GM21529 (cell line): ENCODE measurements around the gene EXOC7.

Experiments used
- ATAC-seq: cut with Tn5 transposase; IDR thresholded peaks from one replicate; pipeline ENCODE4 v1.9.1; 2021; ENCODE audit not compliant: unreplicated experiment

EXOC7 gene

GRCh38 chr17:76122431-76123190 lies 19.0 kb upstream of the EXOC7 start:
- ATAC-seq = no peak

GRCh38 chr17:76121932-76122430 lies 18.4 kb upstream of the EXOC7 start:
- ATAC-seq = no peak

- ATAC-seq = no peak
Observed at GRCh38 chr17:76120658-76121008, 17.0 kb upstream of the EXOC7 start.

GRCh38 chr17:76119409-76120371 lies 16.1 kb upstream of the EXOC7 start:
- ATAC-seq = no peak

- no peak for ATAC-seq
Observed at GRCh38 chr17:76115138-76115754, 11.7 kb upstream of the EXOC7 start.

- ATAC-seq = no peak
Observed at GRCh38 chr17:76111956-76112355, 8.4 kb upstream of the EXOC7 start.

GRCh38 chr17:76107509-76107908 lies 3.9 kb upstream of the EXOC7 start:
- ATAC-seq = no peak

GRCh38 chr17:76106703-76107102 lies 3.1 kb upstream of the EXOC7 start:
- no peak for ATAC-seq

- no peak for ATAC-seq
Observed at GRCh38 chr17:76104896-76105231, 1.3 kb upstream of the EXOC7 start.

GRCh38 chr17:76104140-76104895 lies 731 bp upstream of the EXOC7 start:
- no peak for ATAC-seq

- ATAC-seq = no peak
Observed at GRCh38 chr17:76102944-76103273, 678 bp downstream of the EXOC7 start.

GRCh38 chr17:76097716-76098295 lies 5.8 kb downstream of the EXOC7 start:
- ATAC-seq = no peak

- no peak for ATAC-seq
Observed at GRCh38 chr17:76095943-76096342, 7.6 kb downstream of the EXOC7 start.

GRCh38 chr17:76094046-76094445 lies 9.5 kb downstream of the EXOC7 start:
- no peak for ATAC-seq

- ATAC-seq = no peak
Observed at GRCh38 chr17:76092526-76093413, 10.8 kb downstream of the EXOC7 start.

- ATAC-seq = no peak
Observed at GRCh38 chr17:76091526-76092286, 11.9 kb downstream of the EXOC7 start.

- no peak for ATAC-seq
Observed at GRCh38 chr17:76090517-76091129, 13.0 kb downstream of the EXOC7 start.

GRCh38 chr17:76089680-76090516 lies 13.7 kb downstream of the EXOC7 start:
- ATAC-seq = no peak
